GM12891 (cell line): ENCODE measurements around the gene TRNP1.

ENCODE experiments used
- PAX5 ChIP-seq: IDR thresholded peaks from 2 replicates; pipeline ENCODE4 v1.6.1; 2011; ENCODE audit warnings: low read length, moderate library complexity, mild to moderate bottlenecking; ENCODE audit not compliant: insufficient read depth, severe bottlenecking
- POLR2A ChIP-seq: IDR thresholded peaks from 2 replicates; pipeline ENCODE4 v1.6.1; 2011; ENCODE audit warnings: low read depth, low read length, control low read depth
- POLR2AphosphoS5 ChIP-seq: IDR thresholded peaks from 2 replicates; pipeline ENCODE4 v1.6.1; 2011; ENCODE audit warnings: low read depth, low read length, control low read depth
- POU2F2 ChIP-seq: IDR thresholded peaks from 2 replicates; pipeline ENCODE4 v1.6.1; 2011; ENCODE audit warnings: low read depth, mild to moderate bottlenecking, control low read depth, low read length, moderate library complexity
- SPI1 ChIP-seq: IDR thresholded peaks from 2 replicates; pipeline ENCODE4 v1.6.1; 2011; ENCODE audit warnings: low read depth, low read length, control low read depth
- TAF1 ChIP-seq: IDR thresholded peaks from 2 replicates; pipeline ENCODE4 v1.6.1; 2011; ENCODE audit warnings: low read depth, low read length, control low read depth

DNA sequence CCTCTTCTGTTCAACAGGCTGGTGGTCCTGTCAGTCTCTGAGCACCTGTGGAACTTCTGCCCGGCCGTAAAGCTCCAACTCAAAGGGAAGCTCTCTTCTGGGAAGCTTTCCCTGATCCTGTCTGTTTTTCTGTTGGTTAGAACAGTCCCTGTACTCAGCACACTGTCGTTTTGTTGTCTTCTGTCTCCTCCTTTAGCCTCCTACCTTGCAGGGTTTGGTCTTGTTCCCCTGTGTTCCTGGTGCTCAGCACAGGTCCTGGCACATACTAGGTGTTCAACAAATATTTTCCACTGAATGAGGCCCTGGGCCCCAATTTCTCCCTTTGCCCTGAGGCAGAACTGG is 32.9 kb upstream of the TRNP1 start:
- TF ChIP-seq POLR2AphosphoS5 (no peak), POLR2A (no peak), TAF1 (no peak), POU2F2 (no peak), PAX5 (no peak), SPI1 (no peak)
